HepG2 (cell line): Measurements from ENCODE around the gene KLHDC4. TPM values are rescaled to one million over a fixed set of nuclear protein-coding genes. Genes with fewer than 3 reads are reported as not detected.

ENCODE experiments used
- ARHGAP35 ChIP-seq: sonication (generic); formaldehyde crosslinking; IDR thresholded peaks from 2 replicates; pipeline ENCODE4 v1.9.0; 2022; ENCODE audit warnings: mild to moderate bottlenecking, inconsistent platforms, moderate library complexity, missing genetic modification reagents, borderline replicate concordance
- CENPX ChIP-seq: sonication (generic); formaldehyde crosslinking; IDR thresholded peaks from 2 replicates; pipeline ENCODE4 v1.9.0; 2021; ENCODE audit warnings: mild to moderate bottlenecking, missing genetic modification reagents, moderate library complexity
- EP300 ChIP-seq, 3 experiments: sonication (generic) in 1 of 3; formaldehyde crosslinking in 1 of 3; IDR thresholded peaks; 2 replicates each; pipeline versions ENCODE4 v1.5.1 to v1.6.1; 2011 to 2020; ENCODE audit warnings: low read depth in 2 of 3, low read length in 2 of 3, borderline replicate concordance in 1 of 3, improper control_type of control experiment in 1 of 3, mild to moderate bottlenecking in 1 of 3, missing genetic modification reagents in 1 of 3, moderate library complexity in 1 of 3
- GATA4 ChIP-seq: sonication (generic); IDR thresholded peaks from 2 replicates; pipeline ENCODE4 v1.6.1; 2016; ENCODE audit warnings: antibody characterized with exemption, low read depth, borderline replicate concordance
- HNRNPLL ChIP-seq: fragments of 200-400 bp; formaldehyde crosslinking; IDR thresholded peaks from 2 replicates; pipeline ENCODE4 v1.6.1; 2017; ENCODE audit warnings: mild to moderate bottlenecking, low read depth, low read length; ENCODE audit not compliant: poor library complexity, severe bottlenecking
- MIER2 ChIP-seq: IDR thresholded peaks from 2 replicates; pipeline ENCODE4 v1.6.1; 2016; ENCODE audit warnings: missing biosample characterization, missing genetic modification reagents
- MTA1 ChIP-seq: sonication (generic); formaldehyde crosslinking; IDR thresholded peaks from 2 replicates; pipeline ENCODE4 v1.4.0; 2020; ENCODE audit warnings: missing genetic modification reagents, mild to moderate bottlenecking, borderline replicate concordance
- MXD1 ChIP-seq: sonication (generic); formaldehyde crosslinking; IDR thresholded peaks from 2 replicates; pipeline ENCODE4 v1.4.0; 2020; ENCODE audit warnings: mild to moderate bottlenecking, missing genetic modification reagents
- TBX2 ChIP-seq: sonication (generic); formaldehyde crosslinking; IDR thresholded peaks from 2 replicates; pipeline ENCODE4 v1.5.0; 2020; ENCODE audit warnings: missing genetic modification reagents, mild to moderate bottlenecking, borderline replicate concordance
- TEAD3 ChIP-seq: optimal IDR thresholded peaks from 2 replicates; pipeline ENCODE3; 2016; ENCODE audit warnings: borderline replicate concordance
- THAP11 ChIP-seq: IDR thresholded peaks from 2 replicates; pipeline ENCODE4 v1.6.1; 2016; ENCODE audit warnings: missing biosample characterization, missing genetic modification reagents
- TRAFD1 ChIP-seq: sonication (generic); formaldehyde crosslinking; IDR thresholded peaks from 2 replicates; pipeline ENCODE4 v1.5.1; 2020; ENCODE audit warnings: missing genetic modification reagents, mild to moderate bottlenecking, borderline replicate concordance
- ZBTB37 ChIP-seq: sonication (generic); formaldehyde crosslinking; IDR thresholded peaks from 2 replicates; pipeline ENCODE4 v1.4.0; 2020; ENCODE audit warnings: mild to moderate bottlenecking, missing genetic modification reagents
- ZBTB42 ChIP-seq: sonication (generic); formaldehyde crosslinking; IDR thresholded peaks from 2 replicates; pipeline ENCODE4 v1.5.0; 2020; ENCODE audit warnings: mild to moderate bottlenecking, missing genetic modification reagents
- ZNF24 ChIP-seq: fragments of 450-650 bp; IDR thresholded peaks from 2 replicates; pipeline ENCODE4 v1.6.1; 2017; ENCODE audit warnings: antibody characterized with exemption, mild to moderate bottlenecking
- ZNF549 ChIP-seq: sonication (generic); formaldehyde crosslinking; IDR thresholded peaks from 2 replicates; pipeline ENCODE4 v1.5.0; 2020; ENCODE audit warnings: missing genetic modification reagents
- ZNF589 ChIP-seq: sonication (generic); formaldehyde crosslinking; conservative IDR thresholded peaks from 2 replicates; pipeline ENCODE4 v1.8.0; 2022; ENCODE audit warnings: mild to moderate bottlenecking, moderate library complexity, missing genetic modification reagents
- ZNF605 ChIP-seq: sonication (generic); formaldehyde crosslinking; IDR thresholded peaks from 2 replicates; pipeline ENCODE4 v1.8.0; 2022; ENCODE audit warnings: mild to moderate bottlenecking, missing genetic modification reagents
- ZNF646 ChIP-seq: sonication (generic); formaldehyde crosslinking; IDR thresholded peaks from 2 replicates; pipeline ENCODE4 v1.9.0; 2021; ENCODE audit warnings: mild to moderate bottlenecking, missing genetic modification reagents
- ZNF768 ChIP-seq: sonication (generic); formaldehyde crosslinking; IDR thresholded peaks from 2 replicates; pipeline ENCODE4 v1.4.0; 2020; ENCODE audit warnings: missing genetic modification reagents
- ZSCAN29 ChIP-seq: sonication (generic); formaldehyde crosslinking; conservative IDR thresholded peaks from 2 replicates; pipeline ENCODE4 v1.4.0; 2020; ENCODE audit warnings: mild to moderate bottlenecking, missing genetic modification reagents
- polyA plus RNA-seq, 8 experiments: library from polyadenylated mRNA; depleted of rRNA in 3 of 8; stranded (reverse) in 7 of 8; unstranded in 1 of 8; fragments of >200 nt; fragmentation: Illumina TruSeq in 4 of 8; extraction: Trizol in 4 of 8; gene quantifications; 2 replicates each; pipeline versions ENCODE4 v1.2.1 to v1.2.3, GENCODE V29; 2011 to 2016; ENCODE audit warnings: low read depth in 4 of 8, missing spikeins in 1 of 8, mixed read lengths in 1 of 8; ENCODE audit not compliant: insufficient read depth in 1 of 8
- total RNA-seq, 5 experiments: library from RNA; depleted of rRNA; stranded (reverse); fragments of >200 nt; fragmentation: Illumina TruSeq; extraction: Trizol; gene quantifications; 2 replicates each; pipeline ENCODE4 v1.2.3, GENCODE V29; 2016; ENCODE audit warnings: low read depth in 1 of 5

KLHDC4 gene
- total and polyA plus RNA-seq, 2 of the 13 experiments (the other 11 are each of a cell fraction or from before 2014, with no cell fraction given) = 18.7 to 31.8 TPM

GRCh38 chr16:87661561-87661960 is 104.2 kb downstream of the KLHDC4 start (continued):
- TF ChIP-seq ZBTB37 (no peak), ZNF589 (CRISPR knock-in tag) (peak; percentile 78), CENPX (no peak), EP300 (IDR thresholded peaks at IDR 0.05; ENCODE audit: low read depth in 2 of 2, low read length in 2 of 2) (no peak), EP300 (CRISPR knock-in tag; IDR thresholded peaks at IDR 0.05; ENCODE audit: borderline replicate concordance) (no peak), ARHGAP35 (CRISPR knock-in tag) (peak; percentile 90; the same call in 1 of the 2 replicates), MTA1 (CRISPR knock-in tag) (no peak), HNRNPLL (no peak), ZNF646 (CRISPR knock-in tag) (no peak), ZNF549 (CRISPR knock-in tag) (no peak), ZNF768 (CRISPR knock-in tag) (peak; percentile 48; the same call in 1 of the 2 replicates), TBX2 (CRISPR knock-in tag) (no peak), MXD1 (peak; percentile 70), ZSCAN29 (no peak), THAP11 (CRISPR knock-in tag) (peak; percentile 50), MIER2 (peak; percentile 98), GATA4 (no peak), ZBTB42 (CRISPR knock-in tag) (no peak), ZNF605 (0 out of 2 replicates have a peak, but pooled peaks have one; percentile 39), TEAD3 (peak; percentile 53), ZNF24 (no peak), TRAFD1 (CRISPR knock-in tag) (no peak)
